Duodenal mucosa (tissue), 2 donors: ENCODE measurements around the gene KLHL40.

Experiments used
- H3K27ac ChIP-seq: one replicate; pipeline ENCODE4 v1.7.0; 2013; ENCODE audit warnings: low read depth, low read length
- H3K27me3 ChIP-seq, 2 donors: one replicate each; pipeline ENCODE4 v1.7.0; 2013; ENCODE audit warnings: low read length in 2 of 2, control low read depth in 1 of 2; ENCODE audit not compliant: insufficient read depth in 2 of 2, control insufficient read depth in 1 of 2
- H3K36me3 ChIP-seq, 2 donors: one replicate each; pipeline ENCODE4 v1.7.0; 2013; ENCODE audit warnings: low read length in 2 of 2, control low read depth in 1 of 2; ENCODE audit not compliant: insufficient read depth in 2 of 2, control insufficient read depth in 1 of 2
- H3K4me1 ChIP-seq, 2 donors: one replicate each; pipeline ENCODE4 v1.7.0; 2013; ENCODE audit warnings: low read length in 2 of 2, control low read depth in 1 of 2; ENCODE audit not compliant: insufficient read depth in 2 of 2, control insufficient read depth in 1 of 2
- H3K4me3 ChIP-seq, 2 donors: one replicate each; pipeline ENCODE4 v1.7.0; 2013; ENCODE audit warnings: low read length in 2 of 2, low read depth in 1 of 2
- H3K9ac ChIP-seq, 2 donors: one replicate each; pipeline ENCODE4 v1.7.0; 2013; ENCODE audit warnings: low read length in 2 of 2, low read depth in 1 of 2
- H3K9me3 ChIP-seq, 2 donors: one replicate each; pipeline ENCODE4 v1.7.0; 2013; ENCODE audit warnings: low read length in 2 of 2, control low read depth in 1 of 2; ENCODE audit not compliant: control insufficient read depth in 1 of 2

The KLHL40 gene

GRCh38 chr3:42668793-42669217 is 16.5 kb upstream of the KLHL40 start:
- Histone ChIP-seq H3K9me3 (no peaks in the 10 kb centered on the region), H3K4me1 (peaks cover 0 to 7% of the 10 kb centered on the region in 2 donors), H3K27ac (no peak overlapping the region), H3K9ac (no peak overlapping the region), H3K27me3 (no peaks in the 10 kb centered on the region), H3K36me3 (no peaks in the 10 kb centered on the region), H3K4me3 (no peak overlapping the region)

GRCh38 chr3:42670051-42670576 is 15.2 kb upstream of the KLHL40 start:
- Histone ChIP-seq H3K4me1 (peaks cover 0 to 7% of the 10 kb centered on the region in 2 donors), H3K9ac (no peak overlapping the region), H3K27me3 (no peaks in the 10 kb centered on the region), H3K4me3 (no peak overlapping the region), H3K27ac (no peak overlapping the region), H3K9me3 (no peaks in the 10 kb centered on the region), H3K36me3 (no peaks in the 10 kb centered on the region)

GRCh38 chr3:42670670-42671069 is 14.7 kb upstream of the KLHL40 start:
- H3K9ac ChIP-seq: no peak overlapping the region
- peaks cover 0 to 7% of the 10 kb centered on the region in 2 donors for H3K4me1 ChIP-seq
- H3K36me3 ChIP-seq: no peaks in the 10 kb centered on the region
- H3K4me3 ChIP-seq: no peak overlapping the region
- no peaks in the 10 kb centered on the region for H3K27me3 ChIP-seq
- peaks cover 0 to under 1% of the 10 kb centered on the region in 2 donors for H3K9me3 ChIP-seq
- no peak overlapping the region for H3K27ac ChIP-seq

DNA sequence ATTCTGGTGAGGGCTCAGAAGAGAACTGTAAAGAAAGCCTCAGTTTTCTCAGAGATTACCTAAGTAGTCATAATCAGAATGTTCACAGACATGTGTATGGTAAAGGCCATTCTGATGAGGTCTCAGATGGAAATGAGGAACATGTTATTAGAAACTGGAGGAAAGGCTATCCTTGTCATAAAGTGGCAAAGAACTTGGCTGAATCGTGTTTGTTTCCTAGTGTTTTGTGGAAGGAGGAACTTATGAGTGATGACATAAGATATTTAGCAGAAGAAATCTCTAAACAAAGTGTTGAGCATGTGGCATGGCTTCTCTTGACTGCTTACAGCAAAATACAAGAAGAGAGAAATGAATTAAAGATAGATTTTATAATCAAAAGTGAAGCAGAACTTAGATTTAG is 12.8 kb upstream of the KLHL40 start:
- H3K9me3 ChIP-seq: peaks cover 3 to 7% of the 10 kb centered on the region in 2 donors
- H3K36me3 ChIP-seq: no peaks in the 10 kb centered on the region
- no peak overlapping the region for H3K9ac ChIP-seq
- H3K27ac ChIP-seq: no peak overlapping the region
- no peak overlapping the region for H3K4me3 ChIP-seq
- peaks cover 0 to 3% of the 10 kb centered on the region in 2 donors for H3K4me1 ChIP-seq
- H3K27me3 ChIP-seq: no peaks in the 10 kb centered on the region

GRCh38 chr3:42673082-42673481 is 12.3 kb upstream of the KLHL40 start:
- Histone ChIP-seq H3K27me3 (no peaks in the 10 kb centered on the region), H3K36me3 (no peaks in the 10 kb centered on the region), H3K4me3 (no peak overlapping the region), H3K9me3 (peaks cover 3 to 7% of the 10 kb centered on the region in 2 donors), H3K27ac (no peak overlapping the region), H3K9ac (no peak overlapping the region), H3K4me1 (no peaks in the 10 kb centered on the region)

DNA sequence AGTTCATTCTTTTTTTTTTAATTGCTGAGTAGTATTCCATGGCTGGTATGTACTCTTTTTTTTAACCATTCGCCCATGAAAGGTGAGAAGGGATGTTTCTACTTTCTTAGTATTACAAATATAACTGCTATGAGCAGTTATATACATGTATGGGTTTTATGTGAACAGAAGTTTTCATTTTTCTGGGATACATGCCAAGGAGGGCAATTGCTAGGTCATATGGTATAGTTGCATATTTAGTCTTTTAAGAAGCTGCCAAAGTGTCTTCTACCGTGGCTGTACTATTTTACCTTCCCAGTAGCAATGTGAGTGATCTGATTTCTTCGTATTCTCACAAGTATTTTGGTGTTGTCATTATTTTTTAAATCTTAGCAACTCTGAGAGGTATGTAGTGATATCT is 11.2 kb upstream of the KLHL40 start:
- no peak overlapping the region for H3K4me3 ChIP-seq
- no peaks in the 10 kb centered on the region for H3K36me3 ChIP-seq
- H3K4me1 ChIP-seq: no peaks in the 10 kb centered on the region
- no peak overlapping the region for H3K27ac ChIP-seq
- H3K9ac ChIP-seq: no peak overlapping the region
- H3K27me3 ChIP-seq: no peaks in the 10 kb centered on the region
- H3K9me3 ChIP-seq: peaks cover 3 to 7% of the 10 kb centered on the region in 2 donors

DNA sequence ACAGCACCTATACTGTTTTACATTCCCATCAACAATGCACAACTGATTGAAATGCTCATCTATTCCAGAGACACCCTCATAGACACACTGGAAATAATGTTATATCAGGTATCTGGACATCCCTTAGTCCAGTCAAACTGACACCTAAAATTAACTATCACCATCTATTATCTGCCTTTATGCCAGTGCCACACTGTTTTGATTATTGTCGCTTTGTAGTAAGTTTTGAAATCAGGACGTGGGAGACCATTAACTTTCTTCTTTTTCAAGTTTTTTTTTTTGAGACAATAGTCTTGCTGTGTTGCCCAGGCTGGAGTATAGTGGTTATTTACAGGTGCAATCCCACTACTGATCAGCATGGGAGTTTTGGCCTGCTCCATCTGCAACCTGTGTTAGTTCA is 9.4 kb upstream of the KLHL40 start:
- Histone ChIP-seq H3K4me1 (no peaks in the 10 kb centered on the region), H3K27me3 (peaks cover 0 to 6% of the 10 kb centered on the region in 2 donors), H3K4me3 (no peak overlapping the region), H3K36me3 (no peaks in the 10 kb centered on the region), H3K9ac (no peak overlapping the region), H3K27ac (no peak overlapping the region), H3K9me3 (peaks cover 3 to 7% of the 10 kb centered on the region in 2 donors)

DNA sequence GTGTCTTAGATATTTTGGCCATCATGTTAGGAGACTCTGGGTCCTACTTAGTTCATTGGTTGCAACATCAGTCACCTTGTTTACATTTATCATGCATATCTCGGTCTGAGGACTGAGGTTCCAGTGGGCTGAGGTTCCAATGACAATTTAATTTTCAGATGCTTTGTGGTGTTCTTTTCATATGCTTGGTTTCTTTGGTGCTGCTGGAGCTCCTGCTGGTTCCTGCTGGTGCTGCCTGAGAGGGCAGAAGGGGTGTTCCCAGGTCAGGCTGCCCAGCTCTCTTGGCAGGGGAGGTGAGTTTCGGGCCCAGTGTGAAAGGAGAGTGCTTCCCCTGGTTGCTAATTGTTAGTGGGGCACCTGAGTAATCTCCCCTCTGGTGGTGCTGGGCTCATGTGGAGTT is 6.9 kb upstream of the KLHL40 start:
- Histone ChIP-seq H3K4me1 (no peaks in the 10 kb centered on the region), H3K9me3 (peaks cover 3 to 7% of the 10 kb centered on the region in 2 donors), H3K27me3 (peaks cover 0 to 6% of the 10 kb centered on the region in 2 donors), H3K9ac (no peak overlapping the region), H3K4me3 (no peak overlapping the region), H3K36me3 (no peaks in the 10 kb centered on the region), H3K27ac (no peak overlapping the region)

GRCh38 chr3:42680271-42680670 is 5.1 kb upstream of the KLHL40 start:
- Histone ChIP-seq H3K4me1 (peaks cover 0 to 3% of the 10 kb centered on the region in 2 donors), H3K27me3 (peaks cover 4 to 9% of the 10 kb centered on the region in 2 donors), H3K27ac (no peak overlapping the region), H3K9me3 (peaks cover 3 to 7% of the 10 kb centered on the region in 2 donors), H3K9ac (no peak overlapping the region), H3K4me3 (no peak overlapping the region), H3K36me3 (no peaks in the 10 kb centered on the region)

- H3K4me1 ChIP-seq: peaks cover 0 to 3% of the 10 kb centered on the region in 2 donors
These were observed 4.5 kb upstream of the KLHL40 start for GRCh38 chr3:42680806-42681205.

More at GRCh38 chr3:42680806-42681205, 4.5 kb upstream of the KLHL40 start:
- Histone ChIP-seq H3K9ac (no peak overlapping the region), H3K36me3 (no peaks in the 10 kb centered on the region), H3K27ac (no peak overlapping the region), H3K27me3 (peaks cover 4 to 14% of the 10 kb centered on the region in 2 donors), H3K9me3 (peaks cover 2 to 5% of the 10 kb centered on the region in 2 donors), H3K4me3 (no peak overlapping the region)
